ENCODE data around the gene PPARG. TPM values are rescaled to one million over a fixed set of nuclear protein-coding genes. Genes with fewer than 3 reads are reported as not detected.

Gene PPARG
- total RNA-seq: 3.5 and 4.7 TPM in 2 replicates

- TF ChIP-seq CTCF (IDR thresholded peaks at IDR 0.05; ENCODE audit: insufficient read depth, low read depth, low read length): no peak
These were observed at the start of gene PPARG for GRCh38 chr3:12288182-12289129. Gene PPARG (plus strand): TSS chr3:12289070. CDS start chr3:12379712, 90,642 bp downstream.

DNA sequence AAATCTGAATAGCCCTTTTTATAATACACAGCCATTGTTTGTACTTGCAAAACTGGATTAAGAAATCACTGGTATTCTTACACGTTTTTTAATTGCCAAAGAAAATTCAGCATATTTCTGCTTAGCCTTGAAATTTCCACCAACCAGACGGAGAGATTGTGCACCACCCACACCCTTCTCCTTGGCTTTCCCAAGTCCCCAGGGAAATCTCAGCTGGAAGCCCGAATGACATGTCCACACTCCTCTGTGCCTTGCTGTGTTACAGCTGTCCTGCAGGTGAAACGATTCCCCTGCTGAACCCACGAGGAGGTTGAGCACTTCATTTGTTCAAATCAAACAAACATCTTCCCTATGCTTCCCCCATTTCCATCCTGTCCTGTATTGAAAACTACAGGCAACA is 49.6 kb upstream of the PPARG start:
- no peak overlapping the region for H3K4me3 ChIP-seq (ENCODE audit: low read depth, low read length)
- no peak for TF ChIP-seq CTCF (IDR thresholded peaks at IDR 0.05; ENCODE audit: insufficient read depth, low read depth, low read length)
- DNase-seq (ENCODE audit: low read depth): no peak

More at GRCh38 chr3:12288182-12289129, at the start of gene PPARG:
- H3K4me3 ChIP-seq (ENCODE audit: low read depth, low read length): peak within 1 kb of the TSS; percentile 70
- DNase-seq (ENCODE audit: low read depth): peak; percentile 32

- DNase-seq (ENCODE audit: low read depth): no peak
- no peak overlapping the region for H3K4me3 ChIP-seq (ENCODE audit: low read depth, low read length)
- TF ChIP-seq CTCF (IDR thresholded peaks at IDR 0.05; ENCODE audit: insufficient read depth, low read depth, low read length): no peak
These were observed 46.1 kb upstream of the PPARG start for GRCh38 chr3:12242772-12243171.

DNA sequence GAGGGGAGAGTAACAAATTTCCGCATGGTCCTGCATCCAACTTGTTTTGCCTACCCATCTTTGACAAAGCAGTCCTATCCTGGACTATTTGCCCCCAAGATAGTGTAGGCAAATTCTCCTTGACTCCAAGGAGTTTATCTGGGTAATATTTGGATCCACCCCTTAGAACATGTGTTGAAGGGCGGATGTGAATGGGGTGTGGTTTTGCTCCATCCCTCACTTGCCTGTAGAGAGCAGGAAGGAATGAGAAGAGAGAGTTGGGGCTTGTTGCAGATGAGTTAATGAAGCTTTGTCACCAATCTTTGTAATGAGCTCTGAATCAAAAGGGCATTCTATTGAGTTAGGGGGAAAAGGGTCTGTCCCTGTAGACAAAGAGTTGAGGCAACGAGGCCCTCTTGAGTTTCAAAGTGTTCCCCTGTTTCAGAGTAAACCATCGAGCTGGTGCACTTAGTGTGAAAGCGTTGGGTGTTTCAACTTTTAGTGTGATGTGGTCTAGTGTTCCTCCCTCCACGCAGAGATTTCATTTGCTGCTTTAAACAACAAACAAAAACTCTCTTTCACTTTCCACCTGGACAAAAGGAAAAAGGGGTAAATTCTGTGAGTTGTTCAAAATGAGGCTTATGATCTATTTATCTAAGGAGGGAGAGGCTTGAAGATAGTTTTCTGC is 42.2 kb upstream of the PPARG start:
- no peak overlapping the region for H3K4me3 ChIP-seq (ENCODE audit: low read depth, low read length)
- no peak for DNase-seq (ENCODE audit: low read depth)
- TF ChIP-seq CTCF (IDR thresholded peaks at IDR 0.05; ENCODE audit: insufficient read depth, low read depth, low read length): no peak

GRCh38 chr3:12247411-12247810 is 41.5 kb upstream of the PPARG start:
- DNase-seq (ENCODE audit: low read depth): no peak
- H3K4me3 ChIP-seq (ENCODE audit: low read depth, low read length): no peak overlapping the region
- TF ChIP-seq CTCF (IDR thresholded peaks at IDR 0.05; ENCODE audit: insufficient read depth, low read depth, low read length): no peak

- no peak for TF ChIP-seq CTCF (IDR thresholded peaks at IDR 0.05; ENCODE audit: insufficient read depth, low read depth, low read length)
- DNase-seq (ENCODE audit: low read depth): no peak
These were observed 39.4 kb upstream of the PPARG start for GRCh38 chr3:12249519-12249918.

More at GRCh38 chr3:12249519-12249918, 39.4 kb upstream of the PPARG start:
- H3K4me3 ChIP-seq (ENCODE audit: low read depth, low read length): no peak overlapping the region

Measured in fibroblast of villous mesenchyme (primary cell).